ENCODE data around the gene TRIP13. TPM values are rescaled to one million over a fixed set of nuclear protein-coding genes. Genes with fewer than 3 reads are reported as not detected.

TRIP13 gene
- total and polyA plus RNA-seq, 2 experiments from 2014 or later, result 42.5 to 44.8 TPM

DNA sequence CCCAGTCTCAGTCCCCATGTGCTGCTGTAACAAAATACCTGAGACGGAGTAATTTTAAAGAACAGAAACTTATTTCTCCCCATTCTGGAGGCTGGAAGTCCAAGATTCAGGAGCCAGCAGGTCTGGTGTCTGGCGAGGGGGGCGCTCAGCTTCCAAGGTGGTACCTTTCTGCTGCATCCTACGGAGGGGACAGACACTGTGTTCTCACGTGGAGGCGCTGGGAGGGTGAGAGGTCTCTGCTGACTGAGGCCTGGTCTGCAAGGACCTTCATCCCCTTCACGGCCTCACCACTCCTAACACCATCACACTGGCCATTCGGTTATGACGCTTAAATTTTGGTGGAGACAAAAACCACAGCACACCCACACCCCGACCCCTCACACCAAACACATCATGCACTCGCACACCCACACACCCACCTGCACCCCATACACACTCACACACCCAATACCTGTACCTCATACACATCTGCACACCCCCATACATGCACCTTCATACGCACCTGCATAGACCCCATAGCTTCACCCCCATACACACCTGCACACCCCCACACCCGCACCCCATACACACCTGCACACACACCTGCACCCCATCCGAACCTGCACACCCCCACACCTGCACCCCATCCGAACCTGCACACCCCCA is 32.1 kb upstream of the TRIP13 start (continued):
- TF ChIP-seq, protein P1, sequence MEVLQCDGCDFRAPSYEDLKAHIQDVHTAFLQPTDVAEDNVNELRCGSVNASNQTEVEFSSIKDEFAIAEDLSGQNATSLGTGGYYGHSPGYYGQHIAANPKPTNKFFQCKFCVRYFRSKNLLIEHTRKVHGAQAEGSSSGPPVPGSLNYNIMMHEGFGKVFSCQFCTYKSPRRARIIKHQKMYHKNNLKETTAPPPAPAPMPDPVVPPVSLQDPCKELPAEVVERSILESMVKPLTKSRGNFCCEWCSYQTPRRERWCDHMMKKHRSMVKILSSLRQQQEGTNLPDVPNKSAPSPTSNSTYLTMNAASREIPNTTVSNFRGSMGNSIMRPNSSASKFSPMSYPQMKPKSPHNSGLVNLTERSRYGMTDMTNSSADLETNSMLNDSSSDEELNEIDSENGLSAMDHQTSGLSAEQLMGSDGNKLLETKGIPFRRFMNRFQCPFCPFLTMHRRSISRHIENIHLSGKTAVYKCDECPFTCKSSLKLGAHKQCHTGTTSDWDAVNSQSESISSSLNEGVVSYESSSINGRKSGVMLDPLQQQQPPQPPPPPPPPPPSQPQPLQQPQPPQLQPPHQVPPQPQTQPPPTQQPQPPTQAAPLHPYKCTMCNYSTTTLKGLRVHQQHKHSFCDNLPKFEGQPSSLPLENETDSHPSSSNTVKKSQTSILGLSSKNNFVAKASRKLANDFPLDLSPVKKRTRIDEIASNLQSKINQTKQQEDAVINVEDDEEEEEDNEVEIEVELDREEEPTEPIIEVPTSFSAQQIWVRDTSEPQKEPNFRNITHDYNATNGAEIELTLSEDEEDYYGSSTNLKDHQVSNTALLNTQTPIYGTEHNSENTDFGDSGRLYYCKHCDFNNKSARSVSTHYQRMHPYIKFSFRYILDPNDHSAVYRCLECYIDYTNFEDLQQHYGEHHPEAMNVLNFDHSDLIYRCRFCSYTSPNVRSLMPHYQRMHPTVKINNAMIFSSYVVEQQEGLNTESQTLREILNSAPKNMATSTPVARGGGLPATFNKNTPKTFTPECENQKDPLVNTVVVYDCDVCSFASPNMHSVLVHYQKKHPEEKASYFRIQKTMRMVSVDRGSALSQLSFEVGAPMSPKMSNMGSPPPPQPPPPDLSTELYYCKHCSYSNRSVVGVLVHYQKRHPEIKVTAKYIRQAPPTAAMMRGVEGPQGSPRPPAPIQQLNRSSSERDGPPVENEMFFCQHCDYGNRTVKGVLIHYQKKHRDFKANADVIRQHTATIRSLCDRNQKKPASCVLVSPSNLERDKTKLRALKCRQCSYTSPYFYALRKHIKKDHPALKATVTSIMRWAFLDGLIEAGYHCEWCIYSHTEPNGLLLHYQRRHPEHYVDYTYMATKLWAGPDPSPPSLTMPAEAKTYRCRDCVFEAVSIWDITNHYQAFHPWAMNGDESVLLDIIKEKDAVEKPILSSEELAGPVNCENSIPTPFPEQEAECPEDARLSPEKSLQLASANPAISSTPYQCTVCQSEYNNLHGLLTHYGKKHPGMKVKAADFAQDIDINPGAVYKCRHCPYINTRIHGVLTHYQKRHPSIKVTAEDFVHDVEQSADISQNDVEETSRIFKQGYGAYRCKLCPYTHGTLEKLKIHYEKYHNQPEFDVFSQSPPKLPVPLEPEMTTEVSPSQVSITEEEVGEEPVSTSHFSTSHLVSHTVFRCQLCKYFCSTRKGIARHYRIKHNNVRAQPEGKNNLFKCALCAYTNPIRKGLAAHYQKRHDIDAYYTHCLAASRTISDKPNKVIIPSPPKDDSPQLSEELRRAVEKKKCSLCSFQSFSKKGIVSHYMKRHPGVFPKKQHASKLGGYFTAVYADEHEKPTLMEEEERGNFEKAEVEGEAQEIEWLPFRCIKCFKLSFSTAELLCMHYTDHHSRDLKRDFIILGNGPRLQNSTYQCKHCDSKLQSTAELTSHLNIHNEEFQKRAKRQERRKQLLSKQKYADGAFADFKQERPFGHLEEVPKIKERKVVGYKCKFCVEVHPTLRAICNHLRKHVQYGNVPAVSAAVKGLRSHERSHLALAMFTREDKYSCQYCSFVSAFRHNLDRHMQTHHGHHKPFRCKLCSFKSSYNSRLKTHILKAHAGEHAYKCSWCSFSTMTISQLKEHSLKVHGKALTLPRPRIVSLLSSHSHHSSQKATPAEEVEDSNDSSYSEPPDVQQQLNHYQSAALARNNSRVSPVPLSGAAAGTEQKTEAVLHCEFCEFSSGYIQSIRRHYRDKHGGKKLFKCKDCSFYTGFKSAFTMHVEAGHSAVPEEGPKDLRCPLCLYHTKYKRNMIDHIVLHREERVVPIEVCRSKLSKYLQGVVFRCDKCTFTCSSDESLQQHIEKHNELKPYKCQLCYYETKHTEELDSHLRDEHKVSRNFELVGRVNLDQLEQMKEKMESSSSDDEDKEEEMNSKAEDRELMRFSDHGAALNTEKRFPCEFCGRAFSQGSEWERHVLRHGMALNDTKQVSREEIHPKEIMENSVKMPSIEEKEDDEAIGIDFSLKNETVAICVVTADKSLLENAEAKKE (CRISPR knock-in tag; IDR thresholded peaks at IDR 0.05), result no peak
- TF ChIP-seq STAT1 (IDR thresholded peaks at IDR 0.05; ENCODE audit: unreplicated experiment) (no peak), NANOG (IDR thresholded peaks at IDR 0.05; ENCODE audit: borderline replicate concordance) (no peak), CREB1 (CRISPR knock-in tag; IDR thresholded peaks at IDR 0.05; ENCODE audit: low read depth) (no peak), ZNF331 (CRISPR knock-in tag; IDR thresholded peaks at IDR 0.05; ENCODE audit: low read depth) (no peak), JUNB (IDR thresholded peaks at IDR 0.05; ENCODE audit: unreplicated experiment) (no peak), POLR2AphosphoS5 (IDR thresholded peaks at IDR 0.05; ENCODE audit: low read depth) (no peak)
- TF ChIP-seq, protein P2, sequence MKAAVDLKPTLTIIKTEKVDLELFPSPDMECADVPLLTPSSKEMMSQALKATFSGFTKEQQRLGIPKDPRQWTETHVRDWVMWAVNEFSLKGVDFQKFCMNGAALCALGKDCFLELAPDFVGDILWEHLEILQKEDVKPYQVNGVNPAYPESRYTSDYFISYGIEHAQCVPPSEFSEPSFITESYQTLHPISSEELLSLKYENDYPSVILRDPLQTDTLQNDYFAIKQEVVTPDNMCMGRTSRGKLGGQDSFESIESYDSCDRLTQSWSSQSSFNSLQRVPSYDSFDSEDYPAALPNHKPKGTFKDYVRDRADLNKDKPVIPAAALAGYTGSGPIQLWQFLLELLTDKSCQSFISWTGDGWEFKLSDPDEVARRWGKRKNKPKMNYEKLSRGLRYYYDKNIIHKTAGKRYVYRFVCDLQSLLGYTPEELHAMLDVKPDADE (IDR thresholded peaks at IDR 0.05), result no peak
- TF ChIP-seq, protein P3, sequence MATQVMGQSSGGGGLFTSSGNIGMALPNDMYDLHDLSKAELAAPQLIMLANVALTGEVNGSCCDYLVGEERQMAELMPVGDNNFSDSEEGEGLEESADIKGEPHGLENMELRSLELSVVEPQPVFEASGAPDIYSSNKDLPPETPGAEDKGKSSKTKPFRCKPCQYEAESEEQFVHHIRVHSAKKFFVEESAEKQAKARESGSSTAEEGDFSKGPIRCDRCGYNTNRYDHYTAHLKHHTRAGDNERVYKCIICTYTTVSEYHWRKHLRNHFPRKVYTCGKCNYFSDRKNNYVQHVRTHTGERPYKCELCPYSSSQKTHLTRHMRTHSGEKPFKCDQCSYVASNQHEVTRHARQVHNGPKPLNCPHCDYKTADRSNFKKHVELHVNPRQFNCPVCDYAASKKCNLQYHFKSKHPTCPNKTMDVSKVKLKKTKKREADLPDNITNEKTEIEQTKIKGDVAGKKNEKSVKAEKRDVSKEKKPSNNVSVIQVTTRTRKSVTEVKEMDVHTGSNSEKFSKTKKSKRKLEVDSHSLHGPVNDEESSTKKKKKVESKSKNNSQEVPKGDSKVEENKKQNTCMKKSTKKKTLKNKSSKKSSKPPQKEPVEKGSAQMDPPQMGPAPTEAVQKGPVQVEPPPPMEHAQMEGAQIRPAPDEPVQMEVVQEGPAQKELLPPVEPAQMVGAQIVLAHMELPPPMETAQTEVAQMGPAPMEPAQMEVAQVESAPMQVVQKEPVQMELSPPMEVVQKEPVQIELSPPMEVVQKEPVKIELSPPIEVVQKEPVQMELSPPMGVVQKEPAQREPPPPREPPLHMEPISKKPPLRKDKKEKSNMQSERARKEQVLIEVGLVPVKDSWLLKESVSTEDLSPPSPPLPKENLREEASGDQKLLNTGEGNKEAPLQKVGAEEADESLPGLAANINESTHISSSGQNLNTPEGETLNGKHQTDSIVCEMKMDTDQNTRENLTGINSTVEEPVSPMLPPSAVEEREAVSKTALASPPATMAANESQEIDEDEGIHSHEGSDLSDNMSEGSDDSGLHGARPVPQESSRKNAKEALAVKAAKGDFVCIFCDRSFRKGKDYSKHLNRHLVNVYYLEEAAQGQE (IDR thresholded peaks at IDR 0.05; ENCODE audit: unreplicated experiment), result no peak
